RCC 7860 (cell line): Measurements from ENCODE around the gene BIN1.
A peak's percentile ranks its signal among the peaks of the same experiment; 100 is the strongest.

Source experiments
- DNase-seq: peaks from one replicate; pipeline ENCODE4 v3.0.0-alpha.2; 2015; ENCODE audit warnings: low spot score
- FAIRE-seq: peaks from 2 replicates; lab custom pipeline; 2012; peaks lifted over from hg19 to GRCh38; lab: Jason Lieb, UNC

BIN1 gene

GRCh38 chr2:127063701-127064590 is 43.0 kb downstream of the BIN1 start:
- FAIRE-seq (no peak), DNase-seq (no peak)

- no peak for FAIRE-seq
- DNase-seq, result peak; percentile 5
Observed at GRCh38 chr2:127061375-127062273, 45.3 kb downstream of the BIN1 start.

GRCh38 chr2:127060264-127060945 is 46.5 kb downstream of the BIN1 start:
- no peak for FAIRE-seq
- no peak for DNase-seq

GRCh38 chr2:127059559-127059958 is 47.4 kb downstream of the BIN1 start:
- DNase-seq (no peak), FAIRE-seq (no peak)

GRCh38 chr2:127058954-127059252 is 48.1 kb downstream of the BIN1 start:
- FAIRE-seq (no peak), DNase-seq (no peak)

- FAIRE-seq, result no peak
Observed at GRCh38 chr2:127058246-127058953, 48.6 kb downstream of the BIN1 start.

GRCh38 chr2:127057371-127058245 is 49.3 kb downstream of the BIN1 start:
- FAIRE-seq (no peak), DNase-seq (no peak)

More at GRCh38 chr2:127058246-127058953, 48.6 kb downstream of the BIN1 start:
- no peak for DNase-seq

GRCh38 chr2:127056631-127057370 is 50.2 kb downstream of the BIN1 start:
- DNase-seq (no peak), FAIRE-seq (no peak)

- FAIRE-seq, result no peak
- DNase-seq, result no peak
Observed at GRCh38 chr2:127056086-127056485, 50.9 kb downstream of the BIN1 start.

GRCh38 chr2:127055786-127056076 is 51.2 kb downstream of the BIN1 start:
- DNase-seq, result no peak
- no peak for FAIRE-seq

- FAIRE-seq (no peak), DNase-seq (no peak)
Observed at GRCh38 chr2:127054996-127055785, 51.8 kb downstream of the BIN1 start.

- DNase-seq (no peak), FAIRE-seq (no peak)
Observed at GRCh38 chr2:127054604-127054930, 52.4 kb downstream of the BIN1 start.

GRCh38 chr2:127053731-127054603 is 53.0 kb downstream of the BIN1 start:
- DNase-seq (no peak), FAIRE-seq (no peak)

GRCh38 chr2:127052771-127053691 is 53.9 kb downstream of the BIN1 start:
- DNase-seq, result no peak
- FAIRE-seq, result no peak

GRCh38 chr2:127052057-127052770 is 54.7 kb downstream of the BIN1 start:
- FAIRE-seq (no peak), DNase-seq (no peak)
